Measurements from ENCODE around the gene ENOX1. TPM values are rescaled to one million over a fixed set of nuclear protein-coding genes. Genes with fewer than 3 reads are reported as not detected.

The ENOX1 gene
- total RNA-seq, 6 experiments from 2014 or later, result 0.50 to 3.2 (median 0.64) TPM

DNA sequence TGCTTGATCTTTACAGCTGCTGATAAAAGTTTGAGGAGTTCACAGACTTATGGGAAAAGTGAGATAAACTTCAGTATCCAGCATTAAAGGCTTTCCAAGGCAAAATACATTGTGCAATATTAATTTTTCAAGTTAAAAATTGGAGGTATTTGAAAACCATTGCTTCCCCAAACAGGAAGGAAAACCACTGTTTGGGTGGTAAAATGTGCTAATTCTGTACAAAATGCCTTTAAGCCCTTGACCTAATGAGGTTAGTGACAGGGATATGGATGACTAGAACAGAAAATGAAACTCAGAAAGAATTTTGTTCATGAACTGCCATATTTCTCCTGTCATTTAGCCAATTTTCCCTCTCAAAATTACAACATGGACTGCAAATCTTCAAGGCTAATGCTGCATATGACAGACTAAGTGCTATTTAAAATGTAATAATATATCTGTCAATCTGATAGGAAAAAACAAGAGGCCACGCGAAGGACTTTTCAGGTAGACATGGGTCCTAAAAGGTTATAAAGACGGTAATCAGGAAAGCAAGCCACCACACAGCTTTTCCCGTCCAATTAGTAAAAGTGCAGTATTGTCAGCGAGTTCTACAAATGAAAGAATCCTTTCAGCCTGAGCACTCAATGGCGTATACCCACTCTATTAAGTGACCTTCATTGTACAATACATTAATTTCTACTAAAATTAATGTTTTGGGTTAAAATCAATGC is 212.8 kb downstream of the ENOX1 start:
- no peak for DNase-seq
- Mint-ChIP-seq H3K27ac (peak overlapping the region; percentile 82; the same call in 1 of the 2 replicates), H3K9me3 (no peaks in the 10 kb centered on the region), H3K36me3 (ENCODE audit: low read depth) (no peaks in the 10 kb centered on the region), H3K4me3 (no peak overlapping the region), H3K27me3 (ENCODE audit: insufficient read depth) (no peaks in the 10 kb centered on the region; the same call in 1 of the 2 replicates), H3K4me1 (ENCODE audit: low read depth) (peaks cover 41% of the 10 kb centered on the region)
- TF ChIP-seq, protein P1, sequence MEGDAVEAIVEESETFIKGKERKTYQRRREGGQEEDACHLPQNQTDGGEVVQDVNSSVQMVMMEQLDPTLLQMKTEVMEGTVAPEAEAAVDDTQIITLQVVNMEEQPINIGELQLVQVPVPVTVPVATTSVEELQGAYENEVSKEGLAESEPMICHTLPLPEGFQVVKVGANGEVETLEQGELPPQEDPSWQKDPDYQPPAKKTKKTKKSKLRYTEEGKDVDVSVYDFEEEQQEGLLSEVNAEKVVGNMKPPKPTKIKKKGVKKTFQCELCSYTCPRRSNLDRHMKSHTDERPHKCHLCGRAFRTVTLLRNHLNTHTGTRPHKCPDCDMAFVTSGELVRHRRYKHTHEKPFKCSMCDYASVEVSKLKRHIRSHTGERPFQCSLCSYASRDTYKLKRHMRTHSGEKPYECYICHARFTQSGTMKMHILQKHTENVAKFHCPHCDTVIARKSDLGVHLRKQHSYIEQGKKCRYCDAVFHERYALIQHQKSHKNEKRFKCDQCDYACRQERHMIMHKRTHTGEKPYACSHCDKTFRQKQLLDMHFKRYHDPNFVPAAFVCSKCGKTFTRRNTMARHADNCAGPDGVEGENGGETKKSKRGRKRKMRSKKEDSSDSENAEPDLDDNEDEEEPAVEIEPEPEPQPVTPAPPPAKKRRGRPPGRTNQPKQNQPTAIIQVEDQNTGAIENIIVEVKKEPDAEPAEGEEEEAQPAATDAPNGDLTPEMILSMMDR (IDR thresholded peaks at IDR 0.05), result no peak

- H3K36me3 Mint-ChIP-seq (ENCODE audit: low read depth), result no peaks in the 10 kb centered on the region
- TF ChIP-seq, protein P1 (IDR thresholded peaks at IDR 0.05), result no peak
- peak; percentile 13 for DNase-seq
- H3K4me1 Mint-ChIP-seq (ENCODE audit: low read depth), result peaks cover 41% of the 10 kb centered on the region
- no peak overlapping the region for H3K4me3 Mint-ChIP-seq
- H3K27me3 Mint-ChIP-seq (ENCODE audit: insufficient read depth), result no peaks in the 10 kb centered on the region; the same call in 1 of the 2 replicates
- peak overlapping the region; percentile 82; the same call in 1 of the 2 replicates for H3K27ac Mint-ChIP-seq
- no peaks in the 10 kb centered on the region for H3K9me3 Mint-ChIP-seq
Measured at GRCh38 chr13:43573361-43573740, 213.4 kb downstream of the ENOX1 start.

DNA sequence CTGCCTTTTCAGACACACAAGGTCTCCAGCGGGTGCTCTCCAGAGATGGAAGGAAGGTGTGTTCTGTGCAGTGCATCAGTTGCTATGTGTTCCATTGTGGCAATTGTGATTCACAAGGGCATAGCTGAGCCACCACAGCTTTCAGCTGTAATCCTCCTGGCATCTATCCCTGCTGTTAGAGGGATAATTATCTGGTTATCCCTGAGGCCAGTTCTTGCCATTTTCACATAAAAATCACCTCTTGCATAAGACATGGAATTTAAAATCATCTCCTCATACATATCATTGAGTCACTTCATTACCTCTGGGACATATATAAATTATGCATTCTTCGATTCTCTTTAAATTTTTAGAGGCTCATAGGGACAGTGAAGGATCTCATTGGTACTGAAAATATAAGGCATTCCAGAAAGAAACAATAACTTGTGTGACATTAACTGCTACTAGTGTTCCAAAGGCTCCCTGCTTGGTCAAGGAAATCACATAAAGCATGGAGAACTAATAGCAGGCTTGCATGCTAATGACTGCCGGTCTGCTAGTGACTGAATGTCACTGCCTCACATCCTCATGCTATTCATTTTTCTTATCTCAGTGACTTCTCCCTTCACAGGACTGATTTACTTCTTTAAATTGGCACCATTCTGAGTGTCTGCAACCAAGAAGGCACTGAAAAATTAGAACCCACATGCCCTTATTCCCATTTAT is 214.0 kb downstream of the ENOX1 start:
- Mint-ChIP-seq H3K9me3 (no peaks in the 10 kb centered on the region), H3K27ac (peak overlapping the region; percentile 82), H3K4me1 (ENCODE audit: low read depth) (peaks cover 47% of the 10 kb centered on the region), H3K36me3 (ENCODE audit: low read depth) (no peaks in the 10 kb centered on the region), H3K4me3 (no peak overlapping the region), H3K27me3 (ENCODE audit: insufficient read depth) (no peaks in the 10 kb centered on the region; the same call in 1 of the 2 replicates)
- peak; percentile 92 for DNase-seq
- TF ChIP-seq, protein P1 (IDR thresholded peaks at IDR 0.05), result no peak

DNA sequence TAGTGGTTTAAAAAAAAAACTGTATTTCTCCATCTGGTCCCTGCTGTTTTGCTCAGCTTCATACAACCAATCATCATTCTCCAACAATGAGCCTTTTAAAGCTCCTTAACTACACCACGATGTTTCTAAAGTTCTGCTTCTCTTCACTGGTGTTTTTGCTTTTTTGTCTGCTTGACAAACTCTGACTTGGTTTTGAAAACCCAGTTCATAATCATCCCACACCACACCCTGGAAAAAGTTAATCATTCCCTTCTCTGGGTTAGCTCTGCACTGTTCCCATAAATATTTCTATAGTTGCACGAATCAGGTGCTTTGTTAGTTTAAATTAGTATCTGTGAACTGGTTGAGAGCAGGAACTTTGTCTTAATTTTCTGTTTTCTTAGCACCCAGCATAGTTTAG is 217.1 kb downstream of the ENOX1 start:
- TF ChIP-seq, protein P1 (IDR thresholded peaks at IDR 0.05), result no peak
- DNase-seq, result no peak
- Mint-ChIP-seq H3K4me1 (ENCODE audit: low read depth) (peaks cover 31% of the 10 kb centered on the region), H3K36me3 (ENCODE audit: low read depth) (no peaks in the 10 kb centered on the region), H3K27ac (no peak overlapping the region), H3K4me3 (no peak overlapping the region), H3K27me3 (ENCODE audit: insufficient read depth) (no peaks in the 10 kb centered on the region; the same call in none of the 2 replicates), H3K9me3 (no peaks in the 10 kb centered on the region)

DNA sequence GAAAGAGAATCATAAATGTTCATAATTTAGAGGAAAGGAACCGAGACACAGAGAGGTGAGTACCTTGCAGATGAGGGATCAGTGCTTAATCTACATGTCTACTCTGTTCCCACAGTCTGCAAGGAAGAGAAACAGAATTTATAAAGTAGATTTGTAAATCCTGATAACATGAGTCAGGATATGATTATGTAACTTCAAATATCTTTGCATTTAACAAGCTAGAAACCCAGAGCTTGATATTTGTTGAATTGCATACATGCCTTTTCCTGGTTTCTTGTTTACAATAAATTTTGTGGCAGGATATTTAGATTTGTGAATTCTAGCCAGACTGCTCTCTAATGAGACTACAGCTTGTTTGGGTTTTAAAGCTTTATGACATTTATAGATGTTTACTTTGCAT is 219.2 kb downstream of the ENOX1 start:
- Mint-ChIP-seq H3K4me3 (no peak overlapping the region), H3K36me3 (ENCODE audit: low read depth) (no peaks in the 10 kb centered on the region), H3K27ac (peak overlapping the region; percentile 20; the same call in 1 of the 2 replicates), H3K4me1 (ENCODE audit: low read depth) (peaks cover 14% of the 10 kb centered on the region), H3K9me3 (no peaks in the 10 kb centered on the region), H3K27me3 (ENCODE audit: insufficient read depth) (no peaks in the 10 kb centered on the region; the same call in none of the 2 replicates)
- TF ChIP-seq, protein P1 (IDR thresholded peaks at IDR 0.05), result no peak
- DNase-seq, result peak; percentile 62
